Measurements from ENCODE around the gene DHRS2.

DHRS2 gene

GRCh38 chr14:23610090-23610814, 25.9 kb upstream of the DHRS2 start:
- DNase-seq (ENCODE audit: extremely low read depth, insufficient read length) = no peak
- no peak for TF ChIP-seq CTCF (IDR thresholded peaks at IDR 0.05; ENCODE audit: insufficient read depth, low read length, poor library complexity, severe bottlenecking)
- Histone ChIP-seq H3K36me3 (ENCODE audit: control insufficient read depth, insufficient read depth, low read length) (no peaks in the 10 kb centered on the region), H3K4me3 (replicated peaks; ENCODE audit: low read depth, low read length) (no peak overlapping the region), H3K27me3 (replicated peaks; ENCODE audit: control insufficient read depth, insufficient read depth, low read length) (no peaks in the 10 kb centered on the region)

GRCh38 chr14:23610815-23611289, 25.3 kb upstream of the DHRS2 start:
- no peak for TF ChIP-seq CTCF (IDR thresholded peaks at IDR 0.05; ENCODE audit: insufficient read depth, low read length, poor library complexity, severe bottlenecking)
- no peaks in the 10 kb centered on the region for H3K36me3 ChIP-seq (ENCODE audit: control insufficient read depth, insufficient read depth, low read length)
- DNase-seq (ENCODE audit: extremely low read depth, insufficient read length) = no peak
- H3K4me3 ChIP-seq (replicated peaks; ENCODE audit: low read depth, low read length) = no peak overlapping the region
- no peaks in the 10 kb centered on the region for H3K27me3 ChIP-seq (replicated peaks; ENCODE audit: control insufficient read depth, insufficient read depth, low read length)

GRCh38 chr14:23612354-23612732, 23.8 kb upstream of the DHRS2 start:
- no peak for DNase-seq (ENCODE audit: extremely low read depth, insufficient read length)
- Histone ChIP-seq H3K4me3 (replicated peaks; ENCODE audit: low read depth, low read length) (no peak overlapping the region), H3K36me3 (ENCODE audit: control insufficient read depth, insufficient read depth, low read length) (no peaks in the 10 kb centered on the region), H3K27me3 (replicated peaks; ENCODE audit: control insufficient read depth, insufficient read depth, low read length) (no peaks in the 10 kb centered on the region)
- no peak for TF ChIP-seq CTCF (IDR thresholded peaks at IDR 0.05; ENCODE audit: insufficient read depth, low read length, poor library complexity, severe bottlenecking)

GRCh38 chr14:23612802-23613201, 23.4 kb upstream of the DHRS2 start:
- no peak overlapping the region for H3K4me3 ChIP-seq (replicated peaks; ENCODE audit: low read depth, low read length)
- no peak for TF ChIP-seq CTCF (IDR thresholded peaks at IDR 0.05; ENCODE audit: insufficient read depth, low read length, poor library complexity, severe bottlenecking)
- no peaks in the 10 kb centered on the region for H3K36me3 ChIP-seq (ENCODE audit: control insufficient read depth, insufficient read depth, low read length)
- no peaks in the 10 kb centered on the region for H3K27me3 ChIP-seq (replicated peaks; ENCODE audit: control insufficient read depth, insufficient read depth, low read length)
- DNase-seq (ENCODE audit: extremely low read depth, insufficient read length) = no peak

- no peak for DNase-seq (ENCODE audit: extremely low read depth, insufficient read length)
Measured at GRCh38 chr14:23613242-23614070, 22.7 kb upstream of the DHRS2 start.

More at GRCh38 chr14:23613242-23614070, 22.7 kb upstream of the DHRS2 start:
- H3K36me3 ChIP-seq (ENCODE audit: control insufficient read depth, insufficient read depth, low read length) = no peaks in the 10 kb centered on the region
- no peaks in the 10 kb centered on the region for H3K27me3 ChIP-seq (replicated peaks; ENCODE audit: control insufficient read depth, insufficient read depth, low read length)
- H3K4me3 ChIP-seq (replicated peaks; ENCODE audit: low read depth, low read length) = no peak overlapping the region
- no peak for TF ChIP-seq CTCF (IDR thresholded peaks at IDR 0.05; ENCODE audit: insufficient read depth, low read length, poor library complexity, severe bottlenecking)

Data from GM06990 (cell line).